ENCODE measurements around the gene SNRNP48. TPM values are rescaled to one million over a fixed set of nuclear protein-coding genes. Genes with fewer than 3 reads are reported as not detected.

Gene SNRNP48
- total and polyA plus RNA-seq, 10 of the 15 experiments (the other 5 are each of a cell fraction or from before 2014, with no cell fraction given): 3.2 to 14.4 (median 8.9) TPM

DNA sequence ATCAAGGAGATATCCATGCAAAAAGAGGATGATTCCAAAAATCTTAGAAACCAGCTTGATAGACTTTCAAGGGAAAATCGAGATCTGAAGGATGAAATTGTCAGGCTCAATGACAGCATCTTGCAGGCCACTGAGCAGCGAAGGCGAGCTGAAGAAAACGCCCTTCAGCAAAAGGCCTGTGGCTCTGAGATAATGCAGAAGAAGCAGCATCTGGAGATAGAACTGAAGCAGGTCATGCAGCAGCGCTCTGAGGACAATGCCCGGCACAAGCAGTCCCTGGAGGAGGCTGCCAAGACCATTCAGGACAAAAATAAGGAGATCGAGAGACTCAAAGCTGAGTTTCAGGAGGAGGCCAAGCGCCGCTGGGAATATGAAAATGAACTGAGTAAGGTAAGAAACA lies 10.1 kb upstream of the SNRNP48 start (continued):
- no peak for TF ChIP-seq IKZF1 (conservative IDR thresholded peaks at IDR 0.05)
- no peak for TF ChIP-seq BRCA1 (IDR thresholded peaks at IDR 0.05; ENCODE audit: low read depth, low read length)
- TF ChIP-seq TBL1XR1 (IDR thresholded peaks at IDR 0.05; ENCODE audit: low read depth, low read length): no peak
- no peak for TF ChIP-seq ZBED1 (IDR thresholded peaks at IDR 0.05; ENCODE audit: borderline replicate concordance)

GRCh38 chr6:7580537-7580926 lies 9.5 kb upstream of the SNRNP48 start:
- in situ Hi-C loops (cut with MboI) (no loop called here), intact Hi-C loops (cut with micrococcal nuclease; ENCODE audit: unreplicated experiment) (no loop called here)
- FAIRE-seq (no peak), ATAC-seq (no peak), DNase-seq (ENCODE audit: low read depth, low spot score) (no peak)
- Histone ChIP-seq H3K27me3 (replicated peaks in 1 of 2; ENCODE audit: control insufficient read depth in 2 of 2, insufficient read depth in 2 of 2, low read length in 1 of 2) (no peaks in the 10 kb centered on the region; a peak in 1 of 4 replicates), H3K4me3 (no peak overlapping the region), H4K20me1 (ENCODE audit: control insufficient read depth, insufficient read depth) (no peaks in the 10 kb centered on the region), H3K27ac (ENCODE audit: control insufficient read depth, insufficient read depth) (no peak overlapping the region), H3K4me2 (ENCODE audit: control insufficient read depth, insufficient read depth) (no peak overlapping the region), H3K4me1 (ENCODE audit: control insufficient read depth, insufficient read depth, low read length) (no peaks in the 10 kb centered on the region), H3K36me3 (ENCODE audit: control insufficient read depth in 2 of 2, insufficient read depth in 2 of 2, low read length in 1 of 2) (no peaks in the 10 kb centered on the region), H3K9me3 (replicated peaks; ENCODE audit: control insufficient read depth, insufficient read depth, low read length) (no peaks in the 10 kb centered on the region), H3K9ac (ENCODE audit: control insufficient read depth, insufficient read depth, low read length) (no peak overlapping the region), H2AFZ (ENCODE audit: control insufficient read depth, low read depth, low read length) (no peak overlapping the region), H3K79me2 (ENCODE audit: control insufficient read depth, insufficient read depth, low read length) (no peaks in the 10 kb centered on the region)
- ChIA-PET RAD21 (ENCODE audit: unreplicated experiment) (no interaction called here), SMC1A (ENCODE audit: uncharacterized antibody, unreplicated experiment) (no interaction called here), POLR2A (no interaction called here), CTCF (no interaction called here)
- WGBS (ENCODE audit: insufficient coverage, insufficient replicate concordance, low lambda C conversion rate, missing lambda C conversion rate): 82% methylated on average over 13 of the region's 13 CpGs
- no peak for TF ChIP-seq CBFB (IDR thresholded peaks at IDR 0.05; ENCODE audit: low read depth)
- TF ChIP-seq SRF (IDR thresholded peaks at IDR 0.05; ENCODE audit: low read depth in 2 of 2, low read length in 2 of 2): no peak
- TF ChIP-seq IKZF1 (conservative IDR thresholded peaks at IDR 0.05): no peak
- no TSS peak for BruUV-seq (replicated peaks)

DNA sequence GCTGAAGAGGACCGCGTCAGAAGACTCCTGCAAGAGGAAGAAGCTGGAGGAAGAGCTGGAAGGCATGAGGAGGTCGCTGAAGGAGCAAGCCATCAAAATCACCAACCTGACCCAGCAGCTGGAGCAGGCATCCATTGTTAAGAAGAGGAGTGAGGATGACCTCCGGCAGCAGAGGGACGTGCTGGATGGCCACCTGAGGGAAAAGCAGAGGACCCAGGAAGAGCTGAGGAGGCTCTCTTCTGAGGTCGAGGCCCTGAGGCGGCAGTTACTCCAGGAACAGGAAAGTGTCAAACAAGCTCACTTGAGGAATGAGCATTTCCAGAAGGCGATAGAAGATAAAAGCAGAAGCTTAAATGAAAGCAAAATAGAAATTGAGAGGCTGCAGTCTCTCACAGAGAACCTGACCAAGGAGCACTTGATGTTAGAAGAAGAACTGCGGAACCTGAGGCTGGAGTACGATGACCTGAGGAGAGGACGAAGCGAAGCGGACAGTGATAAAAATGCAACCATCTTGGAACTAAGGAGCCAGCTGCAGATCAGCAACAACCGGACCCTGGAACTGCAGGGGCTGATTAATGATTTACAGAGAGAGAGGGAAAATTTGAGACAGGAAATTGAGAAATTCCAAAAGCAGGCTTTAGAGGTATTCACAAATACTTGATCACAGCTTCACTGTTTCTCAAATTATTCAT lies 8.9 kb upstream of the SNRNP48 start:
- intact Hi-C loops (cut with micrococcal nuclease; ENCODE audit: unreplicated experiment): no loop called here
- Histone ChIP-seq H3K27ac (ENCODE audit: control insufficient read depth, insufficient read depth) (no peak overlapping the region), H3K9me3 (replicated peaks; ENCODE audit: control insufficient read depth, insufficient read depth, low read length) (no peaks in the 10 kb centered on the region), H3K36me3 (ENCODE audit: control insufficient read depth in 2 of 2, insufficient read depth in 2 of 2, low read length in 1 of 2) (no peaks in the 10 kb centered on the region), H3K27me3 (replicated peaks in 1 of 2; ENCODE audit: control insufficient read depth in 2 of 2, insufficient read depth in 2 of 2, low read length in 1 of 2) (no peaks in the 10 kb centered on the region; a peak in 1 of 4 replicates), H4K20me1 (ENCODE audit: control insufficient read depth, insufficient read depth) (no peaks in the 10 kb centered on the region), H2AFZ (ENCODE audit: control insufficient read depth, low read depth, low read length) (no peak overlapping the region), H3K4me3 (no peak overlapping the region), H3K4me1 (ENCODE audit: control insufficient read depth, insufficient read depth, low read length) (no peaks in the 10 kb centered on the region), H3K9ac (ENCODE audit: control insufficient read depth, insufficient read depth, low read length) (no peak overlapping the region), H3K79me2 (ENCODE audit: control insufficient read depth, insufficient read depth, low read length) (no peaks in the 10 kb centered on the region), H3K4me2 (ENCODE audit: control insufficient read depth, insufficient read depth) (no peak overlapping the region)
- in situ Hi-C loops (cut with MboI): no loop called here
- no TSS peak for BruUV-seq (replicated peaks)
- no peak for ATAC-seq
- 63% methylated on average over 14 of the region's 14 CpGs for WGBS (ENCODE audit: insufficient coverage, insufficient replicate concordance, low lambda C conversion rate, missing lambda C conversion rate)
- ChIA-PET POLR2A (no interaction called here), SMC1A (ENCODE audit: uncharacterized antibody, unreplicated experiment) (no interaction called here), RAD21 (ENCODE audit: unreplicated experiment) (no interaction called here), CTCF (no interaction called here)
- no peak for FAIRE-seq
- DNase-seq (ENCODE audit: low read depth, low spot score): no peak
- TF ChIP-seq MTA2 (IDR thresholded peaks at IDR 0.05; ENCODE audit: low read depth) (no peak), CEBPB (IDR thresholded peaks at IDR 0.05; ENCODE audit: borderline replicate concordance in 1 of 2, low read depth in 2 of 2, low read length in 2 of 2) (no peak)
- TF ChIP-seq, protein P1, sequence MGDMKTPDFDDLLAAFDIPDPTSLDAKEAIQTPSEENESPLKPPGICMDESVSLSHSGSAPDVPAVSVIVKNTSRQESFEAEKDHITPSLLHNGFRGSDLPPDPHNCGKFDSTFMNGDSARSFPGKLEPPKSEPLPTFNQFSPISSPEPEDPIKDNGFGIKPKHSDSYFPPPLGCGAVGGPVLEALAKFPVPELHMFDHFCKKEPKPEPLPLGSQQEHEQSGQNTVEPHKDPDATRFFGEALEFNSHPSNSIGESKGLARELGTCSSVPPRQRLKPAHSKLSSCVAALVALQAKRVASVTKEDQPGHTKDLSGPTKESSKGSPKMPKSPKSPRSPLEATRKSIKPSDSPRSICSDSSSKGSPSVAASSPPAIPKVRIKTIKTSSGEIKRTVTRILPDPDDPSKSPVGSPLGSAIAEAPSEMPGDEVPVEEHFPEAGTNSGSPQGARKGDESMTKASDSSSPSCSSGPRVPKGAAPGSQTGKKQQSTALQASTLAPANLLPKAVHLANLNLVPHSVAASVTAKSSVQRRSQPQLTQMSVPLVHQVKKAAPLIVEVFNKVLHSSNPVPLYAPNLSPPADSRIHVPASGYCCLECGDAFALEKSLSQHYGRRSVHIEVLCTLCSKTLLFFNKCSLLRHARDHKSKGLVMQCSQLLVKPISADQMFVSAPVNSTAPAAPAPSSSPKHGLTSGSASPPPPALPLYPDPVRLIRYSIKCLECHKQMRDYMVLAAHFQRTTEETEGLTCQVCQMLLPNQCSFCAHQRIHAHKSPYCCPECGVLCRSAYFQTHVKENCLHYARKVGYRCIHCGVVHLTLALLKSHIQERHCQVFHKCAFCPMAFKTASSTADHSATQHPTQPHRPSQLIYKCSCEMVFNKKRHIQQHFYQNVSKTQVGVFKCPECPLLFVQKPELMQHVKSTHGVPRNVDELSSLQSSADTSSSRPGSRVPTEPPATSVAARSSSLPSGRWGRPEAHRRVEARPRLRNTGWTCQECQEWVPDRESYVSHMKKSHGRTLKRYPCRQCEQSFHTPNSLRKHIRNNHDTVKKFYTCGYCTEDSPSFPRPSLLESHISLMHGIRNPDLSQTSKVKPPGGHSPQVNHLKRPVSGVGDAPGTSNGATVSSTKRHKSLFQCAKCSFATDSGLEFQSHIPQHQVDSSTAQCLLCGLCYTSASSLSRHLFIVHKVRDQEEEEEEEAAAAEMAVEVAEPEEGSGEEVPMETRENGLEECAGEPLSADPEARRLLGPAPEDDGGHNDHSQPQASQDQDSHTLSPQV (IDR thresholded peaks at IDR 0.05): no peak
